Measurements from ENCODE around the gene MRTFB.
"Not testable (repeated sequence)": the region's sequence is repeated elsewhere in the genome, so short reads cannot be mapped to it uniquely, and the experiment has no call there.

The MRTFB gene

DNA sequence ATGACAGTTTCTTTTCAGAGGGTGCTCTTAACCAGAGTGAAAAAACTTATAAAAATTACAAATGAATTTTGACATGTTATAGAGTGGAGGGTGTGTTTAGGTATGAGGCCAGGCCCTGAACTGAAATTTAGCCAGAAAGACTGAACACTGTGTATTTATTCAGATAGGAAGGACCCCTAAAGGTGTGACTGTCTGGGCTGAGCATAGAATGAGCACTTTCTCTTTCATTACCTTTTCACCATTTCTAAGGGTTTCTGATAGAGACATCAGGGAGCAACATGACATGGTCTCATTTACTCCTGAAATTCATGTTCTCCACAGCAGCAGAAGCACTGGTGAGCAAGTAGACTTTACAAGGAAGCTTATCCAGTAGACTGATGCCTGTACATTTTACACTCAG lies 32.9 kb downstream of the MRTFB start:
- DNase-seq (ENCODE audit: low spot score): no peak

DNA sequence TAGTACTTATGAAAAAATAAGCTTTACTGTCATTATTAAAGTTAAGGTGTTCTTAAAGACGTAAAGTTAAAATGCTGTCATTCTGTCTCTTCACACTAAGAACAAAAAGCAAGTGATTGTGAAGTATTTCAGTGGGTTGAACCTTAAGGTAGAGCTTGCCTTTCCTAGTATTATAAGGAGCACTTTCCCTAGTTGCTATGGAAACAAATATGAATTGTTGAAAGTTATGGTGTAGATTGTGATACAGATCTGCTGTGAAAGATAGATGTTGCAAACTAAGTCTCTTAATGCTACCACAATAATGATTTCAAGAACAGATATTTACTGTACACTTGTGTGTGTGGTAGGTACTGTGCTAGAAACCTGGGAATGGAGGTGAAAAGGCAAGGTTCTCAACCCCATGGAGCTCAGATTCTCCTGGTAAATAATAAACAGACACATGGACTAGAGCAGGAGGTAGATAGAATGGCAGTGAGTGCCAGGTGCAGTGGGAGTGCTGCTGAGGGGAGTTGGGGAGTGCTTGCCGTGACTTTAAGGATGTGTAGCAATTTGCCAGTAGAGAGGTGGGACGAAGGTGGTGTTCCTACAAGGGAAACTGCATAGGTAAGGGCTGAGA lies 34.7 kb downstream of the MRTFB start:
- DNase-seq (ENCODE audit: low spot score): no peak

DNA sequence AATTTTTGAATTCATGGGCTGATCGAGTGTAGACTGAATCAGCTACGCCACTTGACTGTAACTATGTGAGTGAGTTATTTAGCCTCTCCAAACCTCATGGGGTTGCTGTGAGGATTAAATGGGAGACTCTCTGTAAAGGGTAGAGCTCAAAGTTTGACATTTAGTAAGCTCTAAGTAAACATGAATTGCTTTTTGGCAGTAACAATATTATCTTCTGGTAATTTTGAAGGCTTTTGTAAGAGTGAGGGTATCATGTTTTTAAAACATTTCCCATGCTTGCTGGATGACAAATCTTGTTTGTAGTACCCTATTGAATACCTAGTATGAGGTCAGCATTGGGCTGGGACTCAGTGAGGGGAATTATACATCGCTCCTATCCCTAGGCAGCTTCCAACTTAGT lies 35.3 kb downstream of the MRTFB start:
- no peak for DNase-seq (ENCODE audit: low spot score)

DNA sequence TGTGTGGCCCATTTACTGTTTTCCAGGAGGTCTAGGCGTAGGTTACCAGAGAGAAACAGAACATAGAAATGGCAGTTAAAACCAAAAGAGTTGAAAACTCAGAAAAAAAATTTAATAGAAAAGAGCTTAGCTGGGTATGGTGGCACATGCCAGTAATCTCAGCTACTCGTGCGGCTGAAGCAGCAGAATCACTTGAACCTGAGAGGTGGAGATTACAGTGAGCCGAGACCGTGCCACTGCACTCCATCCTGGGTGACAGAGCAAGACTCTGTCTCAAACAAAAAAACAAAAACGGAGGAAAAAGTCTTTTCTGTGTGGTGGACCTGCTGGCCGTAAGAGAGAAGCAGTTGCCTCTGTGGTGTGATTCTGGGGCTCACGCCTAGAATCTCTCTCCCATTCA lies 35.8 kb downstream of the MRTFB start:
- DNase-seq (ENCODE audit: low spot score): no peak

DNA sequence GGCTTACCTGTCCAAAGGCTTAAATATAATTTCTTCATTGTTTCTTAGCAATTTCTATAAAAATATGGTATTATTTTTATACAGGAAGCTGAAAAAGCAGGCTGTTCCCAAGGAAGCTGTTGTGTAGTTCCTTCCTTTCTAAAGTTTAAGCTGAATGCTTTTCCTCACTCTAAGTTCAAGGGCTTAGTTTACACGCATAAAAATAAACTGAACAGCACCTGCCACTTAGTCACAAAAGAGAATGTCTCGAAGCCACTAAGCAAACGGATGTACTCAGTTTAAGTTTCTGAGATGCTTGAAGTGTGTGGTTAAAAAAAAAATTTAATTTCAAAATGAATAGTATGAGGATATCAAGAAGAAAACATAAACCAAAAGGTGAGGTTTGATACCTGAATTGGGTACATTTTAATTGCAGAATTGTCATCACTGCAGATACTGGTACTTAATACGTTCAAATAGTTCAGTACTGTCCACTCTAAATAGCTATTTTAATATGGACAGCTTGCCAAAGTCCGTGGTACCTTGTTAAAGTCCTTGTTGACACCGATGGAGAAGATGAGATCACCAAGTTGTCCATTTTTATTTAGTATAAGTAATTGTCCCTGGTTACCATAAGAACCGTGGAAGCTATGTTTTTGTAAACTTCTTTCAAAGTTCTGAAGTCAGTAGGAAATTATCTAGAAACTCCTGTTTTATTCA lies 38.1 kb downstream of the MRTFB start:
- DNase-seq (ENCODE audit: low spot score): no peak

DNA sequence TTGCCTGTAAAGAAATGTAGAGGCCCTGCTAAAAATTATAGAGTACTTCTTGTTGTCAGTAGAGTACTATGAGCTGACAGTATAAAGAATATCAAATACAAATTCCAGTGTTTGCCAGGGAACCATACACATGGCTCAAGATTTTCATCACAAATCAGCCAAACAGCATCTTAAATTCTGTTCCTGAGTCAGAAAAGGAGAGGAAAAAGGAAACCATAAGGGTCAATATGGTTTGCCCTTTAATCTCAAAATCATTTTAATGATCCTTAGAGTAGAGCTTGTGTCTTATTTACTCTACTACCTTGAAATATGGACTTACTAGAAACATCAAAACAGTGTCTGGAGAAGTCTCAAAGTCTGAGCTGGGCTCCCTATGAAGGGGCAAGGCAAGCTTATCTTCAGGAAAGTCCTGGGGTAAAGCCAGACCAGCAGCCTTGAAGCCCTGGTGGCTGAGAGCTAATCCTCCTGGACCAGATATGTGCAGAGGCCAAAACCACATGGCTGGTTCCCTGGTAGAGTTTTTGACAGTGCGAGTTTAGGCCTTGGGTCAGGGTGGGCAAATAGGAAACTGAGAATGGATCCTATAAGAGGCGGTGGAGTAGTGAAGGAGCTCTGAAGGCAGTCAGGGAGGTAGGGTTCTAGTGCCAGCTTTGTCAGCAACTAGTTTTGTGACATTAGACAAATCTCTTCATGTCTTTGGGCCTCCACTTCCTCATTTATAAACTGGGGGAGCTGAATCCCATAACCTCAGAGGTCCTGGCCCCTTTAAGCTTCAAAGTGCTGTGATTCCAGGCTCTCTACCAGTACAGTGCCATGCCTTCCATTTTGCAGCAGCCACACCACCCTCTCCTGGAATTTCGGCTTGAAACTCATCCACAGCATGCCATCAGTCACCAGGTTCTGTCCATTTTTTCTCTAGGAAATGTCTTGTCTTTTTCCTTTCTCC lies 38.9 kb downstream of the MRTFB start:
- no peak for DNase-seq (ENCODE audit: low spot score)

DNA sequence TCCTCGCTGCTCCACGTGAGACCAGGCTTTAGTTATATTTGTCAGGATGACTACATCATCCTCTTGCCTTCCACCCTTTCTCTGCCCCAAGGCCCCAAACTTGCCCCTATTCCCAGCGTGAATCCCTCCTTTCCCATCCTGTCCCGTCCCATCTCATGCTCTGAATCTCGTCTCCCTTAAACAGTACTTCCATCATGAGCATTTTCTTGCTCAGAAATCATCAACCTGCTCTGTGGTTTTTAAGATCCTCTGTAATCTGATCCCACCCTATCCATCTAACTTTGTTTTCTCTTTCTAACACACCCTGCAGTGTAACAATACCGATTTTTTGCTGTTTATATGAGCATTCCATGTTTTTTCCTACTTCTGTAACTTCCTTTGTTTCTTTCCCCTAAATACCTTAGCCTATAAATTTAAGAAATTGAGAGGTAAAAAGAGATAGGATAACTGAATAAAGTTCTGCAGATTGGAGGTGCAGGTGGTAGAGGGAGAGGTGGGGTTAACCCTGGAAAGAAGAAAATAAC lies 39.7 kb downstream of the MRTFB start:
- no peak for DNase-seq (ENCODE audit: low spot score)

DNA sequence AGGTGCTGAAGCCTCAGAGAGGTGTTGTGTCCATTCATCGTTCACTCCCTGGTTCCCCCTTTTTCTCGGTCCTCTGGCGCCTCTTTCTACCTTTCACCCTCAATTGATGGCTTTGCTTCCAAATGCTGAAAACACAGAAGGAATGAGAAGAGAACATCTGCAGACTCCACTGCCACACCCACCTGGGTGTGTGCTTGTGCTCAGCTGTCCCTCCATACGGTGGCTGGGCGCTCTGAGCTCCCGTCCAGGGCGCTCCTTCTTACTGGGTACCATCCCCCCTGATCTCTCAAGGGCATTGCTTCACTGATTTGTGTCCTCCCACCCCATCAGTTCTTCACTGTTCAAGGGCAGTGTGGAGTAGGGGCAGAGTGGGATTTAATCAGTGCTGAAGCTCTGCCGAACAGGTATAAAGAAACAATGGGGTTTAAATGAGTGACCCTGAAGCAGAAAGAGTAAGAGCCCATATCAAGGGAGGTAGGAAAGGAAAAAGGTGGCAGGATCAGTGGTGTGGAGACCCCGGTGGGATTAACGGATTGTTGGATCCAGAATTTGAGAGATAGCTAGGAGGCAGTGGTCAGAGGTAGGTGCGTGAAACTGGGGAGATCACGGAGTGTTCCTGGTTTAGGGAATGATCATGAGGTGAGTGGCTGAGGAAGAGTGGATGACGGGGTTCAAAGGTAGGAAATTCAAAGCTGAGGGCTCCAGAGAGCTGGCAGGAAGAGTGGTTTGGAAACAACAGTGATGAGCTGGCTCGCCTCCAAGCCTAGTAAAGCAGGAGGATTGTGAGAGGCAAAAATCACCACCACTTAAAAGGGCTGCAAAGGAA lies 40.8 kb downstream of the MRTFB start:
- DNase-seq (ENCODE audit: low spot score): no peak

DNA sequence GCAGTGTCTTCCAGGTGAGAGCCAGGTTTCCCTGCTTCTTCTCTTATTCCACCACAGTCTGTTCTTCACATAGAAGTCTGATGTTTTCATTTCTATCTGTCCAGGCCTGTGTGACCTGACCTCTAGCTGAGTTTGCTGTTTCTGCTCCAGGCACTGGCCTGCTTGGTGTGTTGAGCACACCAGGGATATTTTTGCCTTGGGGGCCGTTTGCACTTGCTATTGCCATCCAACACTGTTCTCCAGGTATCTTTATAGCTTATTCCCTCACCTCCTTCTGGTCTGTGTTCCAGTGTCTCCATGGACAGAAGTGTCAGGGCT lies 41.4 kb downstream of the MRTFB start:
- no peak for DNase-seq (ENCODE audit: low spot score)

DNA sequence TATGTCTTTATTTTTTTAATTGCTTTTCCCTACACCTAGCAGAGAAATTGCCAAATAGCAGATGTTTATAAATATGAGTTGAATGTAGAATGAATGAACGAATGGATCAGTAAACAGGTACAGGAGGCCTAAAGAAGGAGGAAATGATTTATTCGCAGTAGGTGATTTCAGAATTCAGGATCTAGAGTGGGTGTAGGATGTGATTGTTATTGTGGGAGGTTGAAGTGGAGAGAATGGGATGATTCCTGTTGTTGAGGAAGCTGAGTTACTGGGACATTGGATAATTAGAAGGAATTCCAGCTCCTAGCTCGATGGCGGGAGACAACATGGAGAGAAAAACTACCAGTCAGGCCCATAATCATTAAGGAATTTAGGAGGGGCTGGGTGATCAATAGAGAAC lies 42.2 kb downstream of the MRTFB start:
- no peak for DNase-seq (ENCODE audit: low spot score)

DNA sequence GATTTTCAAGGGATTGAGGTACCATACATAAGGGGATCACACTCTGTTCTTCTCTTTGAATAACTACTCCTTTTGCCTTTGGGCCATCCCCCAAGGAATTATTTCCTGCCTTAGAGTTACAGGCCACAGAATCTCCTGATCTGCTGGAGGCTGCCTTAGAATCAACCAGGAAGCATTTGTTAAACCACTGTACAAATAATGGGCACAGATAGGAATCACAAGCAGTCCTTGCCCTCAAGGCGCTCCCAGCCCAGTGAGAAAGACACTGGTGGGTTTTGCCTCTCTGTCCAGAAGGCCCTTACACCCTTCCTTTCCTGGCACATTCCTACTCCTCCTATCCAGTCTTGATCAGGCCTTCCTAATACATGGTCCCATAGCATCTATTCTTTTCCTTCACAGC lies 45.9 kb downstream of the MRTFB start:
- DNase-seq (ENCODE audit: low spot score): no peak

DNA sequence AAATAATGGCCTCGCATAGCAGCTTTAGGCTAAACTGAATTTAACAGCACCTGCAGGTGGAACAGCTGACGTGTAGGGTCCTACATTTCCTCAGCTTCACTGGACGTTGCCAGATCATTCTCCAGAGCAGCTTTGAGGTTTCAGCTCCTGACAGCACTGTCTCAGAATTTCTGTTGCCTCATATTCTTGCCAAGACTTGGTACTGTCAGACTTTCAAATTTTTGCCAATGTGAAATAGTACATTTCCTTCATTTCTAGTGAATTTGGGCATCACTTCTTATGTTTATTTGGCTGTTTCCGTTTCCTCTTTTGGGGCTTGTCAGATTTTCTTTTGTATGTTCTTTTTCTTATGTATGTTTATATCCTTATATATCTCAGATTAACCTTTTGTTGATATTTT lies 48.7 kb downstream of the MRTFB start:
- no peak for DNase-seq (ENCODE audit: low spot score)

DNA sequence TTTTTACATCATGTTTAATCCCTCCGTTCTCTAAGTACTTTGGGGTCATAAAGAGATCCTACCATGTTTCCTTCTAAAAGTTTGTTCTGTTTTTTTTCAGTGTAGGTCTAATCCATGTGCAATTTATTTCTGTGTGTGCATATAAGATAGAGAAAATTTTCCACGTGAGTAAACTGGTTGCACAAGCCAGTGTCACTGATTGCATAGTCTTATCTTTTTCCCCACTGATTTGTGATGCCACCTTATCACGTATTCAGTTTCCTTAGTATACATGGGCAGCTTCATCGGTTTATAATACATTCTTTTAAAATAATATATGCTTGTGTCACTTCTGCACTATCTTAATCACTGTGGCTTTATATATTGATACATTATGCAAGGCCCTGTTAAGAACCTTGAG lies 49.2 kb downstream of the MRTFB start:
- no peak for DNase-seq (ENCODE audit: low spot score)

DNA sequence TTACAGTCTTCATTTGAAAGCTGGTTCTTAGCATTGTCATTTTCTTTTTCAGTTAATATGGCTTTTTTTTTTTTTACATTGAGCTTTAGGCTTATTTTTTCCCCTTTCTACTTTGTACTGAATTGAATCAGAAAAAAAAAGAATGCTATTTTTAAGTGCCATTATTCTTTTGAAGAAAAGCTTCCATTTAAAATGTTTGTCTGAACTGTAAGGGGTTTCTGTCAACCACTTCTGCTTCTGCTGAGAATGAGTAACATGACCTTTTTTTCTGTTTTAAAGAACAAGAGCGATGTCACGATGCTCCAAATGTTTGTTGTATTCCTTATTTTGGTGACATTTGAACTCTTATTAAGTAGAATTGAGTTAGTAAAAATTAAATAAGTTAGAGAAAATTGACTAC lies 50.0 kb downstream of the MRTFB start:
- no peak for DNase-seq (ENCODE audit: low spot score)

DNA sequence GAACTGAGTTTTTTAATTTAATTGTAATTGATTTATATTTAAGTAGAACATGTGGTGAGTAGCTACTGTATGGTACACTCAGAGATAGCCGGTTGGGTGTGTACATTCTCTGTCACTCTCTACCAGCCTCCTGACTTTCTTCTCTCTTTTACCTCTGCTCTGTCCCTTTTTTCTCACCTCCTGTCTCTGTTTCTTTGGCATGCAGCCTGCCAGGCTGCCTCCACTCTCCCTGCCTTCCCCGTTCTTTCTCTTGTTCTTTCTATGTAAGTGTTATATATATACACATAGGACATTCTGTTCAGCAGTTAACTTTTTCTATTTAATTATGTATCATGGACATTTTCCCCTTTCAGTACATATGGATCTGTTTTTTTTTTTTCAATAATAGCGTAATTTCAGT lies 50.8 kb downstream of the MRTFB start:
- no peak for DNase-seq (ENCODE audit: low spot score)

DNA sequence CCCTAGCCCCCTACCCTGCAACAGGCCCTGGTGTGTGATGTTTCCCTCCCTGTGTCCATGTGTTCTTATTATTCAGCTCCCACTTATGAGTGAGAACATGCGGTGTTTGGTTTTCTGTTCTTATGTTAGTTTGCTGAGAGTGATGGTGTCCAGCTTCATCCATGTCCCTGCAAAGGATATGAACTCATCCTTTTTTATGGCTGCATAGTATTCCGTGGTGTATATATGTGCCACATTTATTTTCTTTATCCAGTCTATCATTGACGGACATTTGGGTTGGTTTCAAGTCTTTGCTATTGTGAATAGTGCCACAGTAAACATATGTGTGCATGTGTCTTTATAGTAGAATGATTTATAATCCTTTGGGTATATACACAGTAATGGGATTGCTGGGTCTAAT lies 51.3 kb downstream of the MRTFB start:
- DNase-seq (ENCODE audit: low spot score): not testable (repeated sequence)

DNA sequence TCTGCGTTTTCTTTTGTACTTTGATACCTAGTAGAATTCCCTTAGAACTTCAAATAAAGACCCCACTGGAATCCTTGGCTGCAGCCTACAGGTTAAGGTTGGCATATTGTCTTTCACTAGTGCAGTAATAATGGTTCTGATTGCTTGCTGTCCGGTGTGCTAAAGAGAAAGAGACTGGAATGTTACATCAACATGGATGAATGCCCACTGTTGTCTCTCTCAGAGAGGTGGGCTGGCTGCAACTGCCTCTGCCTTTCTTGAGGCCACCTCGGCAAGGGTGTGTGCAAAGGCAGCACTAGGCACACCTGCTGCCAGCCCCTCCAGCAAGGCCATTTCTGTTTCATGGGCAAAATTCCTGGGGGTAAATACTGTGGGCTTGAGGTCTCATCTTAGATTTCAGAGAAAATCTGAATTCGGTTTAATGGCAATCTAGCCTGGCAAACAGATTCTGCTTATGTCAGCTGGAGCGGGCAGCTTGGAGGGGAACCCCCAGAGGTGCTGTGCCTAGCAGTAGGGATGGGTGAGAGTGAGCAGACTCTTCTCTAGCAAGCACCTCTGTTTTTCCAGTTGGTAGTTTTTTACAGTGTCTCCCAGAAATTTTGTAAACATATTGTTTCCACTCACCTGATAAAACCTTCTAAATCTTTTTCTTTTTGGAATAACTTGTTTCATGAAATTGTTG lies 54.0 kb downstream of the MRTFB start:
- DNase-seq (ENCODE audit: low spot score): no peak

DNA sequence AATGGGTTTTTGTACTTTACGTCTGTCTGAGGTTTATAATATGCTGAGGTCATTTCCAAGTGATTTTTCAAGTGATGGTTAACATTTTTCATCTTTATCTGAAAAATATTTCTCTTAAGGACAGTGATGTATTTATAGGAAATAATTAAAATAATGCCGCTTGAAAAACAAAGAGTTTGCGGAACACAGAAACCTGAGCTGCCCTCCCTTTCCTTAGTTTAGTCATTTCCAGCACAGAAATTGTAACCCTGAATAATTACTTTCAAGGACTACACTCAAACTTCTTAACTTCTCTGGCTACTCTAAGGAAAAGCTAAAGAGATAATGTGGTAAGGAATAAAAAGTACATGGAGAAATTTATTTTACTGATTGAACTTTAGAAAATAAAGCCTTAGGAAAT lies 54.6 kb downstream of the MRTFB start:
- DNase-seq (ENCODE audit: low spot score): no peak

DNA sequence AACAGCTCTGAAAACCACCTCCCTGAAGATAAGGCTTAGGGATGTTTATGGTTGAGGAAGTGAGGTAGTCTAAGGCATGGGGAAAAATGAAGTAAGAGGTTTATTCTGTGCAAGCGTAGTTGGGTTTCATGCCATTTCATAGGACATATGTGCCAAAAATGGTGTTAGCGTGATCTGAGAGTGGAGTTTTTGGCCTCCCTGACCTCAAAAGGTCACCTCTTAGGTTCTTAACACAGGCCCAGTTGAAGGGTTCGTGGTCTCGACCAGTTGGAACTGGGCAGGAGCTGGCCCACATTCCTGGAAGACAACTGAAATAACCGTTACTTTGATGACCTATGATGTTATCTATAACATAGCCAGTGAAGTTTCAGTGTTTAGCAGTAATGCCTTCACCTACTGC lies 57.0 kb downstream of the MRTFB start:
- DNase-seq (ENCODE audit: low spot score): no peak

DNA sequence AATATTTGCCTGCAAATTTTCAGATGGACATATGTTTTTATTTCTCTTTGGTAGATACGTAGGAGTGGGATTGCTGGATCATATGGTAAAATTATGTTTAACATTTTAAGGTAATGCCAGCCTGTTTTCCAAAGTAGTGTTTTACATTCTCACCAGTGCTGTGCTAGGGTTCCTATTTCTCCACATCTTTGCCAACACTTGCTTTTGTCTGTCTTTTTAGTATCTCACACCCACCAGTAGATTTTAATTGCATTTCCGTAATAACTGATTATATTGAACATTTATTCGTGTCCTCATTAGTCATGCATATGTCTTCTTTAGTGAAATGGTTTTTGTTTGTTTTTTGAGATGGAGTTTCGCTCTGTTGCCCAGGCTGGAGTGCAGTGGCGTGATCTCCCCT lies 58.4 kb downstream of the MRTFB start:
- DNase-seq (ENCODE audit: low spot score): no peak
